CD4-positive, alpha-beta memory T cell (primary cell): ENCODE measurements around the gene ATP5MK. TPM values are rescaled to one million over a fixed set of nuclear protein-coding genes. Genes with fewer than 3 reads are reported as not detected.

Source experiments
- CTCF ChIA-PET: fragments of 350-600 bp; sonication (Branson Sonifier 250); formaldehyde crosslinking; loops from one replicate; lab custom pipeline; 2021; ENCODE audit warnings: inconsistent platforms; ENCODE audit not compliant: partially characterized antibody; lab: Charles Lee
- POLR2A ChIA-PET: fragments of 350-600 bp; sonication (Branson Sonifier 250); formaldehyde crosslinking; loops from one replicate; lab custom pipeline; 2021; ENCODE audit not compliant: partially characterized antibody; lab: Charles Lee
- DNase-seq, 5 donors: peaks; one replicate each; pipeline versions ENCODE4 v3.0.0 to v3.0.0-alpha.2; 2020 to 2022; ENCODE audit warnings: mixed read lengths in 1 of 5
- H3K27ac ChIP-seq: one replicate; pipeline ENCODE4 v1.7.0; 2013; ENCODE audit warnings: low read depth, low read length
- H3K27me3 ChIP-seq: 2 replicates; pipeline ENCODE4 v1.7.0; 2013; ENCODE audit warnings: mild to moderate bottlenecking, low read length, moderate library complexity; ENCODE audit not compliant: insufficient read depth
- H3K36me3 ChIP-seq: 2 replicates; pipeline ENCODE4 v1.7.0; 2013; ENCODE audit warnings: mild to moderate bottlenecking, low read length, moderate library complexity; ENCODE audit not compliant: insufficient read depth
- H3K4me1 ChIP-seq: 2 replicates; pipeline ENCODE4 v1.7.0; 2013; ENCODE audit warnings: mild to moderate bottlenecking, low read length, moderate library complexity; ENCODE audit not compliant: insufficient read depth
- H3K4me3 ChIP-seq, 2 donors: one replicate each; pipeline ENCODE4 v1.7.0; 2013; ENCODE audit warnings: low read length in 2 of 2, mild to moderate bottlenecking in 1 of 2
- H3K9me3 ChIP-seq, 2 donors: one replicate each; pipeline ENCODE4 v1.7.0; 2013; ENCODE audit warnings: low read length in 2 of 2, control low read depth in 1 of 2; ENCODE audit not compliant: control insufficient read depth in 1 of 2
- H3K27ac Mint-ChIP-seq, 7 donors: one replicate each; pipeline ENCODE4 v1.8.0; 2020 to 2021; ENCODE audit warnings: mixed read lengths in 7 of 7, mild to moderate bottlenecking in 6 of 7, inconsistent platforms in 3 of 7, moderate library complexity in 3 of 7
- H3K27me3 Mint-ChIP-seq, 2 donors: one replicate each; pipeline ENCODE4 v1.8.0; 2020 to 2021; ENCODE audit warnings: mixed read lengths in 2 of 2
- H3K36me3 Mint-ChIP-seq, 2 donors: one replicate each; pipeline ENCODE4 v1.8.0; 2020 to 2021; ENCODE audit warnings: mixed read lengths in 2 of 2, inconsistent platforms in 1 of 2, mild to moderate bottlenecking in 1 of 2
- H3K4me1 Mint-ChIP-seq, 4 donors: one replicate each; pipeline ENCODE4 v1.8.0; 2020 to 2021; ENCODE audit warnings: mixed read lengths in 4 of 4, mild to moderate bottlenecking in 1 of 4
- H3K4me3 Mint-ChIP-seq, 8 donors: one replicate each; pipeline ENCODE4 v1.8.0; 2020 to 2021; ENCODE audit warnings: mixed read lengths in 8 of 8, mild to moderate bottlenecking in 7 of 8, moderate library complexity in 6 of 8, inconsistent platforms in 3 of 8
- H3K9me3 Mint-ChIP-seq, 8 donors: one replicate each; pipeline ENCODE4 v1.8.0; 2020 to 2021; ENCODE audit warnings: mixed read lengths in 8 of 8, mild to moderate bottlenecking in 5 of 8, inconsistent platforms in 3 of 8, moderate library complexity in 1 of 8
- intact Hi-C: fragments of 100-400 bp; cut with micrococcal nuclease; formaldehyde crosslinking; loops from one replicate; pipeline ENCODE4 v1.15.1; 2023
- polyA plus RNA-seq, 2 donors: library from polyadenylated mRNA; unstranded; fragments of 300-500 nt; fragmentation: Illumina TruSeq; gene quantifications; one replicate each; pipeline ENCODE4 v1.2.3, GENCODE V29; 2021
- total RNA-seq, 2 experiments: library from RNA; stranded (reverse); gene quantifications; one replicate each; pipeline ENCODE4 v1.2.3, GENCODE V29; 2021

Gene ATP5MK
- total and polyA plus RNA-seq, 4 experiments from 2014 or later = 148 to 548 (median 317) TPM

DNA sequence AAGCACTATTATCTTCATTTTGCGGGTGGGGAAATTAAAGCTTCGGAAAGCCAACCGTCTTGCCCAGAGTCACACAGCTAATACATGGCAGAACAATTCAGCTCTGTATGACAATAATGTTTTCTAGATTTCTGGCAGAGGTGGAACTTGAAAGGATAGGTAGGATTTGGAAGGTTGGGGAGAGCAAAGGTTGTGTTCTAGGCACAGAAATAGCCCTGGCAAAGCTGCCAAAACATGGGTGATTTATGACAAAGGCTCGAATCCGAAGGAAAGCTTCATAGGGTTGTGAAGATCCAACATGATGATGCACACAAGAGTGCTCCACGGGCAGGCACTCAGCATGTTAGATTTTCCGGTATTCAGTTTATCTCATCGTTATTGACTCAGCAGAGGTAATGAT is 19.3 kb upstream of the ATP5MK start:
- ChIA-PET CTCF (interaction anchor here (0.7 to 8.2 kb wide), 20 partner anchors 8 to 270 kb away, joined by 3 to 268 read pairs (median 6); partner anchors contain the start of genes ATP5MK, CALHM2, CALHM3 and PDCD11), POLR2A (interaction anchor here (0.9 to 1.9 kb wide), 2 partner anchors 36 to 60 kb away, joined by 3 to 11 read pairs; no protein-coding TSS in a partner anchor)
- Histone ChIP-seq H3K27me3 (no peaks in the 10 kb centered on the region), H3K27ac (no peak overlapping the region), H3K9me3 (no peaks in the 10 kb centered on the region), H3K4me3 (no peak overlapping the region), H3K4me1 (no peaks in the 10 kb centered on the region), H3K36me3 (peaks cover 84% of the 10 kb centered on the region)
- H3K4me1 Mint-ChIP-seq = peaks cover 3 to 5% (median 5%) of the 10 kb centered on the region in 4 donors
- no peaks in the 10 kb centered on the region for H3K27me3 Mint-ChIP-seq
- no peak overlapping the region for H3K4me3 Mint-ChIP-seq
- H3K27ac Mint-ChIP-seq = no peak overlapping the region
- H3K36me3 Mint-ChIP-seq = peaks cover 63 to 80% of the 10 kb centered on the region in 2 donors
- no peak for DNase-seq
- intact Hi-C loops = no loop called here
- no peaks in the 10 kb centered on the region for H3K9me3 Mint-ChIP-seq

DNA sequence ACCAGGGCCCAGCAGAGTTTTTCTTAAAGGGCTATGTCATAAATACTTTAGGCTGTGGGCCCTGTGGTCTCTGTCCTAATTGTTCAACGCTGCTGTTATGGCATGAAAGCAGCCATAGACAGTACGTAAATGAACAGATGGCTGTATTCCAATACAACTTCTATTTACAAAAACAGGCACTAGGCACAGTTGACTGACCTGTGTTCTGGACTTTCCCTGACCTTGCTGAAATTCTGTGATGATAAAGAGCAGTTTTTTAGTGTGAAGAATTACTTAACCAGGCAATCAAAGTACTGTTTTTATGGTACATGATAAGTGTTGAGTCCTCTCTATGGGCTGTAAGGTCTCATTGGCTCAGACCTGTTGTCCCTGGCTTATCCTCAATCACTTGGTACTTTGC is 17.3 kb upstream of the ATP5MK start:
- no peak for DNase-seq
- H3K4me1 ChIP-seq = no peaks in the 10 kb centered on the region
- H3K27me3 ChIP-seq = no peaks in the 10 kb centered on the region
- Mint-ChIP-seq H3K36me3 (peaks cover 61 to 79% of the 10 kb centered on the region in 2 donors), H3K9me3 (no peaks in the 10 kb centered on the region), H3K27ac (no peak overlapping the region), H3K4me1 (peaks cover 3 to 5% (median 4%) of the 10 kb centered on the region in 4 donors), H3K27me3 (no peaks in the 10 kb centered on the region), H3K4me3 (no peak overlapping the region)
- H3K9me3 ChIP-seq = no peaks in the 10 kb centered on the region
- H3K27ac ChIP-seq = no peak overlapping the region
- ChIA-PET CTCF (interaction anchor here (6.6 to 8.2 kb wide), 3 partner anchors 38 to 73 kb away, joined by 75 to 268 read pairs (median 141); partner anchors contain the start of genes CALHM2 and CALHM3), POLR2A (no interaction called here)
- H3K4me3 ChIP-seq = no peak overlapping the region
- H3K36me3 ChIP-seq = peaks cover 77% of the 10 kb centered on the region
- intact Hi-C loops = no loop called here

DNA sequence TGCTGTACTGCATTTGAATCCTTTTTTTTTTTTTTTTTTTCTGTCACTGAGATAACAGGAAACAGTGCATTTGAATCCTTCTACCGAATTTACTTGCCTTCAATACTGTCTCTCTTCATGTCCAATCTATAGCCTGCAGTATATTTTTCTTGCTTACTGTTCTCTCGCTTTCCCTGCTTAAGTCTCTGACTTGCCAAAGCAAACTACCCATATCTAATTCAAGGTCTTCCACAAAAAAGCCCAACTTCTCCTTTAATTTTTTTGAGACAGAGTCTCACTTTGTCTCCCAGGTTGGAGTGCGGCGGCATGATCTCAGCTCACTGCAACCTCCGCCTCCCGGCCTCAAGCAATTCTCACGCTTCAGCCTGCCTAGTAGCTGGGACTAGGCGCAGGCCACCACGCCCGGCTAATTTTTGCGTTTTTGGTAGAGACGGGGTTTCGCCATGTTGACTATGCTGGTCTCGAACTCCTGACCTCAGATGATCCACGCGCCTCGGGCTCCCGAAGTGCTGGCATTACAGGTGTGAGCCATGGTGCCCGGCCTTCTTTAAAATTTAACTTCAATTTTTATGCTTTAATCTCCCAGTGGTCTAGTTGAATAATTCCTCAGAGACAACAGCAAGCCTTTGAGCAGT is 1.0 kb upstream of the ATP5MK start:
- peak overlapping the region; percentile 87 to 91 for H3K4me3 ChIP-seq
- H3K9me3 ChIP-seq = no peaks in the 10 kb centered on the region
- Mint-ChIP-seq H3K4me1 (peaks cover 35 to 62% (median 47%) of the 10 kb centered on the region in 4 donors), H3K9me3 (no peaks in the 10 kb centered on the region), H3K36me3 (peaks cover 17 to 51% of the 10 kb centered on the region in 2 donors), H3K4me3 (peak overlapping the region; percentile 97 to 100 (median 98)), H3K27ac (peak overlapping the region; percentile 82 to 99 (median 97)), H3K27me3 (no peaks in the 10 kb centered on the region)
- H3K4me1 ChIP-seq = peaks cover 44% of the 10 kb centered on the region
- peaks cover 4% of the 10 kb centered on the region for H3K36me3 ChIP-seq
- peak overlapping the region; percentile 79 for H3K27ac ChIP-seq
- intact Hi-C loops = loop anchor here (5.0 to 10.0 kb wide), 2 partner anchors 277 to 865 kb away; no protein-coding TSS in a partner anchor
- ChIA-PET CTCF (interaction anchor here (1.0 to 1.6 kb wide), 3 partner anchors 19 to 87 kb away, joined by 4 to 6 read pairs (median 4); no protein-coding TSS in a partner anchor), POLR2A (interaction anchor here (1.2 to 2.7 kb wide), 4 partner anchors 30 to 479 kb away, joined by 3 to 30 read pairs (median 8); partner anchors contain the start of genes CNNM2, PCGF6 and TAF5)
- no peak for DNase-seq
- no peaks in the 10 kb centered on the region for H3K27me3 ChIP-seq

DNA sequence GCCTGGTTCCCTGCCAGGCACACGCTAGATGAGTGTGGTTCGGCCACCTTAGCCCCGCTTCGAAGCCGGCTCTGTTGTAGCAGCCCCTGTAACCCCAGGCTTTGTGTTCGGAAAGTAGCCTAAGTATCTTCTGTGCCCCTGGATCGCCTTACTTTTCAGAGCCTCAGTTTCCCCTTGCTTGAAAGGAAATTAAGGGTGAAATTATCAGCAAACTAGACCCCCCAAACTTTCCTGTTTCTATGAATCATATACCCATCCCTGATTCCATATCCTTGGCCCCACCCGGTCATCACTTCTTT is 463 bp upstream of the ATP5MK start:
- Mint-ChIP-seq H3K4me3 (peak overlapping the region; percentile 97 to 100 (median 98)), H3K9me3 (no peaks in the 10 kb centered on the region), H3K27me3 (no peaks in the 10 kb centered on the region), H3K27ac (peak overlapping the region; percentile 82 to 99 (median 97)), H3K4me1 (peaks cover 35 to 62% (median 47%) of the 10 kb centered on the region in 4 donors), H3K36me3 (peaks cover 13 to 51% of the 10 kb centered on the region in 2 donors)
- ChIA-PET CTCF (interaction anchor here (1.3 to 1.7 kb wide), 3 partner anchors 19 to 63 kb away, joined by 4 to 6 read pairs (median 6); no protein-coding TSS in a partner anchor), POLR2A (interaction anchor here (1.0 to 2.7 kb wide), 6 partner anchors 29 to 1579 kb away, joined by 3 to 30 read pairs (median 6); partner anchors contain the start of genes CALHM2, CNNM2, OGA and PCGF6)
- Histone ChIP-seq H3K9me3 (no peaks in the 10 kb centered on the region), H3K4me1 (peaks cover 44% of the 10 kb centered on the region), H3K27me3 (no peaks in the 10 kb centered on the region), H3K27ac (peak overlapping the region; percentile 79), H3K36me3 (peaks cover 4% of the 10 kb centered on the region), H3K4me3 (peak overlapping the region; percentile 87 to 91)
- intact Hi-C loops = loop anchor here (1.0 to 10.0 kb wide), 5 partner anchors 29 to 866 kb away; partner anchors contain the start of genes TAF5 and WBP1L
- DNase-seq = no peak

DNA sequence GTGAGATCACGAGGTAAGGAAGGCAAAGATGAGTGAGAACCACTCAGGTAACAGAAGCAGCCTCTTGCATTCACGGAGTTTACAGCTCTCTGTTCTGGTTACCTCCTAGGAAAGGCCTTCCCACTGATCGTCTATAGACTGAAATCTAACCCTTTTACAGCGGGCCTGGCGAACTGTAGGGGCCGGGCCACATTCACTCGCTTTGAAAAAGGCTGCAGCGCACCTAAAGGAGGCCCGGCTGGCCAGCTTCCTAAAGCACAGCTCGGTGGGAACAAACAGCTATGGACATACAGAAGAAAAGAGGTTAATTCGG is 565 bp downstream of the ATP5MK start:
- CTCF ChIA-PET = interaction anchor here (1.3 to 1.7 kb wide), 3 partner anchors 20 to 62 kb away, joined by 4 to 6 read pairs (median 6); no protein-coding TSS in a partner anchor
- Mint-ChIP-seq H3K4me1 (peaks cover 35 to 62% (median 47%) of the 10 kb centered on the region in 4 donors), H3K27ac (peak overlapping the region in 6 of 7 donors; percentile 82 to 99 (median 98)), H3K36me3 (peaks cover 9 to 54% of the 10 kb centered on the region in 2 donors), H3K9me3 (no peaks in the 10 kb centered on the region), H3K4me3 (peak overlapping the region; percentile 97 to 100 (median 98)), H3K27me3 (no peaks in the 10 kb centered on the region)
- Histone ChIP-seq H3K27me3 (no peaks in the 10 kb centered on the region), H3K9me3 (no peaks in the 10 kb centered on the region), H3K4me1 (peaks cover 44% of the 10 kb centered on the region), H3K4me3 (peak overlapping the region; percentile 87 to 91), H3K36me3 (peaks cover 14% of the 10 kb centered on the region), H3K27ac (peak overlapping the region; percentile 79)
- POLR2A ChIA-PET = interaction anchor here (0.6 to 2.7 kb wide), 10 partner anchors 12 to 1577 kb away, joined by 3 to 30 read pairs (median 4); partner anchors contain the start of genes CALHM2, CNNM2, OGA and PCGF6
- intact Hi-C loops = loop anchor here (1.0 to 10.0 kb wide), 5 partner anchors 28 to 867 kb away; partner anchors contain the start of genes TAF5 and WBP1L
- DNase-seq = peak in 1 of 5 donors; percentile 2

DNA sequence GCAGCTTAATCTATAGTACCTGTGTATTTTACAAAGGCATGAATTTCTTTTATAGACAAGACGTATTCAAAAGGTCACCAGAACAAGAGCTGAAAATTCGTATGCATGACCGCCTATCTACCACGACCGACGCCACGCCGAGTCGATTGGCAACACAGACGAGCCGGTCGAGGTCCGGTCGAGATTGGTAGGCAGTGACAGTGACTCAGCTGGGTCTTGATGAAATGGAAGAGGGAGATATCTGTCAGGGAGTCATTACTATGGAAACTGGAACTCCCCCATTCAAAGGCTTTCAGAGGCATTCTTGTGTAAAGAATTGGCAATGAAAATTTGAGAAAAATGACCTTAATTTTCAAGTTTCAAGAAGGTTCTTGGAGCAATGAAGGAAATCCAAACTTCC is 2.1 kb downstream of the ATP5MK start:
- DNase-seq = no peak
- Histone ChIP-seq H3K4me3 (no peak overlapping the region), H3K27ac (no peak overlapping the region), H3K9me3 (no peaks in the 10 kb centered on the region), H3K4me1 (peaks cover 44% of the 10 kb centered on the region), H3K27me3 (no peaks in the 10 kb centered on the region), H3K36me3 (peaks cover 22% of the 10 kb centered on the region)
- CTCF ChIA-PET = interaction anchor here (1.4 to 1.6 kb wide), 2 partner anchors 22 to 89 kb away, joined by 4 to 5 read pairs; no protein-coding TSS in a partner anchor
- intact Hi-C loops = loop anchor here (10.0 kb wide), 1 partner anchor 281 kb away; no protein-coding TSS in a partner anchor
- POLR2A ChIA-PET = interaction anchor here (1.1 kb wide), 1 partner anchor 26 kb away, joined by 3 read pairs; the partner anchor contains the start of gene TAF5
- Mint-ChIP-seq H3K4me1 (peaks cover 31 to 58% (median 44%) of the 10 kb centered on the region in 4 donors), H3K27ac (peak overlapping the region in 3 of 7 donors; percentile 32 to 73 (median 65)), H3K4me3 (peak overlapping the region in 7 of 8 donors; percentile 43 to 100 (median 65)), H3K27me3 (no peaks in the 10 kb centered on the region), H3K36me3 (peaks cover 0 to 44% of the 10 kb centered on the region in 2 donors), H3K9me3 (no peaks in the 10 kb centered on the region)

DNA sequence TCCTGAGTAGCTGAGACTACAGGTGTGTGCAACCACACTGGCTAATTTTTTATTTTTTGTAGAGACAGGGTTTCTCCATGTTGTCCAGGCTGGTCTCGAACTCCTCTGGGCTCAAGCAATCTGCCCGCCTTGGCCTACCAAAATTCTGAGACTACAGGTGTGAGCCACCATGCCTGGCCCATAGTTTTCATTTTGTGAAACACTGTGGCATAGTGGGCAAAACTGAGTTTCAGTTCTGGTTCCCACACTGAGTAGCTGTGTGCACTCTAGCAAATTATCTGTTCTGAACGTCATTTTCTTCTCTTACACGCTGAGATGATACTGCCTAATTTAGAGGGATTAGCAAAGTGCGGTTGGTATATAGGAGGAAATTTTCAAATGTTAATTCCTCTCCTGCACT is 13.5 kb downstream of the ATP5MK start:
- no peaks in the 10 kb centered on the region for H3K9me3 Mint-ChIP-seq
- CTCF ChIA-PET = no interaction called here
- H3K27me3 ChIP-seq = no peaks in the 10 kb centered on the region
- H3K4me1 ChIP-seq = no peaks in the 10 kb centered on the region
- H3K36me3 ChIP-seq = peaks cover 3% of the 10 kb centered on the region
- H3K4me1 Mint-ChIP-seq = no peaks in the 10 kb centered on the region
- H3K36me3 Mint-ChIP-seq = peaks cover 28 to 43% of the 10 kb centered on the region in 2 donors
- no peaks in the 10 kb centered on the region for H3K27me3 Mint-ChIP-seq
- POLR2A ChIA-PET = no interaction called here
- DNase-seq = no peak
- H3K27ac Mint-ChIP-seq = peak overlapping the region in 1 of 7 donors; percentile 3
- intact Hi-C loops = no loop called here
- H3K4me3 ChIP-seq = no peak overlapping the region
- no peak overlapping the region for H3K4me3 Mint-ChIP-seq
- H3K9me3 ChIP-seq = no peaks in the 10 kb centered on the region
- H3K27ac ChIP-seq = no peak overlapping the region
